ENCODE measurements around the gene WDR33. TPM values are rescaled to one million over a fixed set of nuclear protein-coding genes. Genes with fewer than 3 reads are reported as not detected.
A peak's percentile ranks its signal among the peaks of the same experiment; 100 is the strongest.

WDR33 gene
- total RNA-seq, 1 donor from 2014 or later = 55.4 TPM

- DNase-seq (no peak), ATAC-seq (peak; percentile 40 to 45)
- Histone ChIP-seq H3K9me3 (no peaks in the 10 kb centered on the region), H3K36me3 (no peaks in the 10 kb centered on the region), H3K4me3 (peak overlapping the region; percentile 15), H3K27ac (peak overlapping the region; percentile 10), H3K4me1 (peaks cover 19% of the 10 kb centered on the region), H3K27me3 (ENCODE audit: low read depth) (no peaks in the 10 kb centered on the region)
- intact Hi-C loops (cut with DNase I) = no loop called here
- TF ChIP-seq CTCF (IDR thresholded peaks at IDR 0.05) = no peak
Observed at GRCh38 chr2:127733816-127734537, 77.0 kb downstream of the WDR33 start.

GRCh38 chr2:127733113-127733815 is 77.7 kb downstream of the WDR33 start:
- no peak for DNase-seq
- Histone ChIP-seq H3K9me3 (no peaks in the 10 kb centered on the region), H3K27me3 (ENCODE audit: low read depth) (no peaks in the 10 kb centered on the region), H3K4me3 (peak overlapping the region; percentile 15), H3K36me3 (no peaks in the 10 kb centered on the region), H3K27ac (peak overlapping the region; percentile 10), H3K4me1 (peaks cover 19% of the 10 kb centered on the region)
- no peak for TF ChIP-seq CTCF (IDR thresholded peaks at IDR 0.05)
- intact Hi-C loops (cut with DNase I) = no loop called here
- no peak for ATAC-seq

GRCh38 chr2:127726158-127726880 is 84.7 kb downstream of the WDR33 start:
- intact Hi-C loops (cut with DNase I) = no loop called here
- no peaks in the 10 kb centered on the region for H3K9me3 ChIP-seq
- ATAC-seq = no peak
- H3K27ac ChIP-seq = no peak overlapping the region
- no peak for TF ChIP-seq CTCF (IDR thresholded peaks at IDR 0.05)
- peaks cover 30% of the 10 kb centered on the region for H3K36me3 ChIP-seq
- DNase-seq = no peak
- no peak overlapping the region for H3K4me3 ChIP-seq
- H3K27me3 ChIP-seq (ENCODE audit: low read depth) = no peaks in the 10 kb centered on the region
- no peaks in the 10 kb centered on the region for H3K4me1 ChIP-seq

GRCh38 chr2:127722807-127723206 is 88.2 kb downstream of the WDR33 start:
- no peak for ATAC-seq
- no peak for DNase-seq
- Histone ChIP-seq H3K4me3 (no peak overlapping the region), H3K36me3 (peaks cover 65% of the 10 kb centered on the region), H3K27ac (no peak overlapping the region), H3K27me3 (ENCODE audit: low read depth) (no peaks in the 10 kb centered on the region), H3K4me1 (no peaks in the 10 kb centered on the region), H3K9me3 (no peaks in the 10 kb centered on the region)
- no peak for TF ChIP-seq CTCF (IDR thresholded peaks at IDR 0.05)
- intact Hi-C loops (cut with DNase I) = no loop called here

- Histone ChIP-seq H3K27me3 (ENCODE audit: low read depth) (no peaks in the 10 kb centered on the region), H3K36me3 (peaks cover 72% of the 10 kb centered on the region), H3K4me3 (no peak overlapping the region), H3K27ac (no peak overlapping the region), H3K9me3 (no peaks in the 10 kb centered on the region), H3K4me1 (no peaks in the 10 kb centered on the region)
- ATAC-seq (no peak), DNase-seq (no peak)
- intact Hi-C loops (cut with DNase I) = no loop called here
- no peak for TF ChIP-seq CTCF (IDR thresholded peaks at IDR 0.05)
Observed at GRCh38 chr2:127721978-127722355, 89.0 kb downstream of the WDR33 start.
